ENCODE data around the gene E2F8.

The E2F8 gene

DNA sequence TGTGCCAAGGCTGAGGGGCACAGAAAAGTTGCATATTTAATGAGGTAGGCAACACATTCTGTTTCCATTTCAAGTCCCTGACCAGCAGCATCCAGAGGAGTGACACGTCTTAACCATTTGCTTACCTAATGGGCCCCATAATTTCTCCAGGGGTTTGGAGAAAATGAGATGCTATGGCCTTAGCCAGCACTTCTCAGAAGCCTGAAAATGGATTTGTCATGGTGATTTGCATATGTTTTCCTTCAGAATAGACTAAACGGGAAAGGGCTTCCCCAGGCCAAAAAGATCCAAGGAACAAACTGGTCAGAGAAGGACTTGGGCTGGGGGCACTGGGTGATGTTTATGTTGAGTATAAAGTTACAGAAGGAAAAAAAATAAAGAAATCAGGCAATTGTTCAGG lies 55.7 kb downstream of the E2F8 start:
- no peak for DNase-seq

DNA sequence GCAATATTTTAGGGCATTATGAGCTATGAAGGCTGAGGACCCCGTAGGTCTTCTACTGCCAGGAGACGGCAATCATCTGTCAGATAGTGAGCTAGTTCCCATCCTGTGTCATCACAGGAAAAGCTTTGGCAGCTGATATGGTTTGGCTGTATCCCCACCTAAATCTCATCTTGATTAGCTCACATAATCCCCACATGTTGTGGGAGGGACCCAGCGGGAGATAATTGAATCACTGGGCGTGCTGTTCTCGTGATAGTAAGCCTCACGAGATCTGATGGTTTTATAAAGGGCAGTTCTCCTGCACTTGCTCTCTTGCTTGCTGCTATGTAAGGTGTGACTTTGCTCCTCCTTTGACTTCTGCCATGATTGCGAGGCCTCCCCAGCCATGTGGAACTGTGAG lies 57.1 kb downstream of the E2F8 start:
- DNase-seq = no peak

DNA sequence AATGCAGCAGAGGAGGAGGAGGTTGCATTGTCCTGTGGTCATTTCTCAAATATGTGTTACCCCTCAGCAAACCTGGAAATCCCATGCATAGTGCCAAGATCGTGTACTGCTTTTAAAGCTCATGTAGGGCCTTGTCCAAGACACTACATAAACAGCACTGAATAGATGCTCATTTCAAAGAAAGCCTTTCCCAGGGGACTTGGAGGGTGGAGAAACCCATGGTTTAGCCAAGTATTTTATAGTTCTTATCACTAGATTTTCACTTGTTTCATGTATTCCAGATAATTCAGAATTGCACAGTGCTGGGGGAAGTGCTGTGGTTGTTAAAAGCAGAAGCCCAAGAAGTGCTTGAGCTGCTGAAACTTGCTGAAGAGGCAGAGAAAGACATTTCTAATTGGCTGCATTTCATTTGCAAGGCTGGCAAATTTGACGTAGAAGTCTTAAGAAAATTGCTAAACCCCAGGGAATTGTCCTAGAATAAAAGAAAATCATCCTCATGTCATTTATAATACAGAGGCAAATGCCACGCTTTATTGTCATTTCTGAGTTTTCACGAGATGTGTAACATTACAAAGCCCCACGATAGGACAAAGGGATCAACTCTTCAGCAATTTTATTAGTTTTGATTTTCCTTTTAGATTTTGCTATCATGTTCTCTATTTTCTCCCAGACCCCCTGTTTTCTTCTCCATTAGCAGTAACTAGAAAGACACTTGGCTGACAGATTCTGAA lies 59.0 kb downstream of the E2F8 start:
- DNase-seq = peak; percentile 43 to 72 (median 55)

DNA sequence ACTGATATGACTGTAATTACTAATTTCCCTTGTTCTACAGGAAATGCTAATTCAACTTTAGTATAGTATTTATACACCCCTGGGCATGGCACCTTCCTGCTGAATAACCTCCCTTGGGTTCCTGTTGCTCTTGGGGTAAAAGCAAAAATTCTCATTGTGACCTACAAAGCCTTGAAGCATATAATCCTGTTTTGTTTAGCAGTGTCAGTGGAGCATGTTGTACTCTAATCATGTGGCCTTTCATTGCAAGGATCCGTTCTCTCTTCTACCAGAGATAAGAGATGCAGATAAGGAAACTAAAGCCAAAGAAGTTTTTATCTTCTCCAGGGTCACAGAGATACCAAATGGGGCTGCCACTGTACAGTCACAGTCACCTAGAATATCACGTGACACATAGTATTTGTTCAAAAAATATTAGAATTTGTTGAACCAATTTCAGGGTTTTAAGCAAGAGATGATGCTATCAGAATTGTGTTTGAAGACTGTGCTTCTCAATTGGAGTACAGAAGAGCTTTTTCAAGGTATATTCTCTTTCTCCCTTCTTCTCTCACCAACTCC lies 64.0 kb downstream of the E2F8 start:
- no peak for DNase-seq

All from suppressor macrophage (primary cell).